OCI-LY1 (cell line): ENCODE measurements around the gene MAML2.

Experiments used
- H2AFZ ChIP-seq: fragments of 200-600 bp; sonication (generic), shearing (Covaris generic); 2 replicates; pipeline ENCODE4 v1.6.0; 2014; ENCODE audit warnings: antibody characterized with exemption, mild to moderate bottlenecking, low read length
- H3F3A ChIP-seq: fragments of 200-600 bp; sonication (generic), shearing (Covaris generic); 2 replicates; pipeline ENCODE4 v1.6.0; 2014; ENCODE audit warnings: mild to moderate bottlenecking, antibody characterized with exemption, low read length, moderate library complexity; ENCODE audit not compliant: insufficient read depth
- H3K27ac ChIP-seq: fragments of 200-600 bp; sonication (generic); 2 replicates; pipeline ENCODE4 v1.5.1; 2014; ENCODE audit warnings: low read length, mixed run types, mild to moderate bottlenecking, low read depth; ENCODE audit not compliant: poor library complexity, severe bottlenecking
- H3K27me3 ChIP-seq: fragments of 200-600 bp; sonication (generic); 2 replicates; pipeline ENCODE4 v1.6.0; 2014; ENCODE audit warnings: antibody characterized with exemption, mild to moderate bottlenecking, low read length, moderate library complexity; ENCODE audit not compliant: insufficient read depth
- H3K36me3 ChIP-seq: fragments of 200-600 bp; sonication (generic); 2 replicates; pipeline ENCODE4 v1.6.1; 2014; ENCODE audit warnings: mild to moderate bottlenecking, antibody characterized with exemption, low read length, moderate library complexity, mixed read lengths; ENCODE audit not compliant: insufficient read depth
- H3K4me1 ChIP-seq: fragments of 200-600 bp; sonication (generic); 2 replicates; pipeline ENCODE4 v1.5.1; 2014; ENCODE audit warnings: mild to moderate bottlenecking, low read length, moderate library complexity; ENCODE audit not compliant: insufficient read depth, severe bottlenecking
- H3K4me2 ChIP-seq: fragments of 200-600 bp; sonication (generic), shearing (Covaris generic); 2 replicates; pipeline ENCODE4 v1.6.1; 2014; ENCODE audit warnings: low read length
- H3K4me3 ChIP-seq: fragments of 200-600 bp; sonication (generic); 2 replicates; pipeline ENCODE4 v1.5.1; 2014; ENCODE audit warnings: low read length, low read depth, mild to moderate bottlenecking, mixed read lengths; ENCODE audit not compliant: poor library complexity, severe bottlenecking
- H3K79me2 ChIP-seq: fragments of 200-600 bp; shearing (Covaris generic); 2 replicates; pipeline ENCODE4 v1.6.1; 2016; ENCODE audit warnings: mixed run types, low read length, mixed read lengths; ENCODE audit not compliant: insufficient read depth
- H3K9ac ChIP-seq: fragments of 200-600 bp; sonication (generic), shearing (Covaris generic); 2 replicates; pipeline ENCODE4 v1.6.1; 2014; ENCODE audit warnings: mild to moderate bottlenecking, low read length, mixed read lengths
- H3K9me2 ChIP-seq: fragments of 200-600 bp; sonication (generic), shearing (Covaris generic); 2 replicates; pipeline ENCODE4 v1.6.1; 2014; ENCODE audit warnings: low read depth, mild to moderate bottlenecking, low read length, mixed read lengths
- H3K9me3 ChIP-seq: fragments of 200-600 bp; shearing (Covaris generic); 2 replicates; pipeline ENCODE4 v1.6.1; 2014; ENCODE audit warnings: low read length, mixed read lengths
- H4K20me1 ChIP-seq: fragments of 200-600 bp; sonication (generic), shearing (Covaris generic); 2 replicates; pipeline ENCODE4 v1.6.0; 2016; ENCODE audit warnings: mild to moderate bottlenecking, low read length; ENCODE audit not compliant: insufficient read depth
- CTCF ChIP-seq: fragments of 200-600 bp; sonication (generic), shearing (Covaris generic); IDR thresholded peaks from 2 replicates; pipeline ENCODE4 v1.5.1; 2017; ENCODE audit warnings: mild to moderate bottlenecking, antibody characterized with exemption, low read length, moderate library complexity, mixed read lengths
- EZH2 ChIP-seq: fragments of 200-600 bp; sonication (generic), shearing (Covaris generic); IDR thresholded peaks from 2 replicates; pipeline ENCODE4 v1.8.0; 2017; ENCODE audit warnings: borderline replicate concordance, mixed run types, mild to moderate bottlenecking, antibody characterized with exemption, low read length, moderate library complexity, mixed read lengths

The MAML2 gene

GRCh38 chr11:96295369-96295768 is 47.6 kb downstream of the MAML2 start:
- no peaks in the 10 kb centered on the region for H3K36me3 ChIP-seq
- no peaks in the 10 kb centered on the region for H3F3A ChIP-seq
- H3K27me3 ChIP-seq: no peaks in the 10 kb centered on the region
- no peaks in the 10 kb centered on the region for H3K9me3 ChIP-seq
- no peak overlapping the region for H3K4me2 ChIP-seq
- H3K4me3 ChIP-seq: no peak overlapping the region
- no peak overlapping the region for H3K9ac ChIP-seq
- no peak overlapping the region for H3K27ac ChIP-seq
- H3K4me1 ChIP-seq: peaks cover 16% of the 10 kb centered on the region
- no peak for TF ChIP-seq CTCF
- no peaks in the 10 kb centered on the region for H3K79me2 ChIP-seq
- no peaks in the 10 kb centered on the region for H4K20me1 ChIP-seq
- no peak overlapping the region for H2AFZ ChIP-seq
- H3K9me2 ChIP-seq: no peaks in the 10 kb centered on the region

GRCh38 chr11:96294289-96294688 is 48.7 kb downstream of the MAML2 start:
- Histone ChIP-seq H4K20me1 (no peaks in the 10 kb centered on the region), H3K4me2 (no peak overlapping the region)

GRCh38 chr11:96293598-96294021 is 49.4 kb downstream of the MAML2 start:
- H3K36me3 ChIP-seq: no peaks in the 10 kb centered on the region
- H3K79me2 ChIP-seq: no peaks in the 10 kb centered on the region
- H3K9me3 ChIP-seq: no peaks in the 10 kb centered on the region
- H3K9ac ChIP-seq: no peak overlapping the region
- H3K9me2 ChIP-seq: no peaks in the 10 kb centered on the region
- no peak overlapping the region for H2AFZ ChIP-seq
- H3K4me3 ChIP-seq: no peak overlapping the region
- TF ChIP-seq CTCF (no peak), EZH2 (no peak)
- no peaks in the 10 kb centered on the region for H3F3A ChIP-seq
- no peaks in the 10 kb centered on the region for H4K20me1 ChIP-seq
- H3K4me2 ChIP-seq: no peak overlapping the region
- peaks cover 16% of the 10 kb centered on the region for H3K4me1 ChIP-seq
- H3K27ac ChIP-seq: no peak overlapping the region
- no peaks in the 10 kb centered on the region for H3K27me3 ChIP-seq

More at GRCh38 chr11:96294289-96294688, 48.7 kb downstream of the MAML2 start:
- H3K4me3 ChIP-seq: no peak overlapping the region
- H3K9me2 ChIP-seq: no peaks in the 10 kb centered on the region
- H3K27me3 ChIP-seq: no peaks in the 10 kb centered on the region
- H3K4me1 ChIP-seq: peaks cover 16% of the 10 kb centered on the region
- H3K36me3 ChIP-seq: no peaks in the 10 kb centered on the region
- no peaks in the 10 kb centered on the region for H3K79me2 ChIP-seq
- no peaks in the 10 kb centered on the region for H3F3A ChIP-seq
- H3K27ac ChIP-seq: no peak overlapping the region
- no peak for TF ChIP-seq EZH2
- H3K9ac ChIP-seq: no peak overlapping the region
- no peaks in the 10 kb centered on the region for H3K9me3 ChIP-seq
- no peak overlapping the region for H2AFZ ChIP-seq

- Histone ChIP-seq H3K27ac (no peak overlapping the region), H2AFZ (no peak overlapping the region), H4K20me1 (no peaks in the 10 kb centered on the region), H3K79me2 (no peaks in the 10 kb centered on the region), H3K9me3 (no peaks in the 10 kb centered on the region), H3K4me3 (no peak overlapping the region), H3F3A (no peaks in the 10 kb centered on the region), H3K4me2 (no peak overlapping the region), H3K36me3 (no peaks in the 10 kb centered on the region), H3K4me1 (peaks cover 16% of the 10 kb centered on the region), H3K9me2 (no peaks in the 10 kb centered on the region), H3K9ac (no peak overlapping the region), H3K27me3 (no peaks in the 10 kb centered on the region)
- TF ChIP-seq CTCF (no peak), EZH2 (no peak)
Observed at GRCh38 chr11:96293109-96293508, 49.9 kb downstream of the MAML2 start.
